Prostate gland (tissue), 2 donors: ENCODE data around the gene CRAT. TPM values are rescaled to one million over a fixed set of nuclear protein-coding genes. Genes with fewer than 3 reads are reported as not detected.

Source experiments
- DNase-seq: peaks from one replicate; pipeline ENCODE4 v3.0.0-alpha.2; 2019; ENCODE audit warnings: low spot score
- H3K27ac ChIP-seq, 2 donors: fragments of 200-600 bp; sonication (generic); 2 replicates each; pipeline ENCODE4 v1.5.1; 2017 to 2019
- H3K27me3 ChIP-seq: fragments of 200-600 bp; sonication (generic); replicated peaks from 2 replicates; pipeline ENCODE4 v1.5.1; 2019; ENCODE audit not compliant: insufficient read depth
- H3K36me3 ChIP-seq, 2 donors: fragments of 200-600 bp; sonication (generic); 1 replicate in 1 of 2; 2 replicates in 1 of 2; pipeline versions ENCODE4 v1.5.1 to v1.8.1; 2017 to 2019
- H3K4me1 ChIP-seq: fragments of 200-600 bp; sonication (generic); replicated peaks from 2 replicates; pipeline ENCODE4 v1.5.1; 2019
- H3K4me3 ChIP-seq, 2 donors: fragments of 200-600 bp; sonication (generic); 2 replicates each; pipeline ENCODE4 v1.5.1; 2017 to 2019
- H3K9me3 ChIP-seq: fragments of 200-600 bp; sonication (generic); 2 replicates; pipeline ENCODE4 v1.5.1; 2017
- CTCF ChIP-seq, 4 experiments: fragments of 200-600 bp in 2 of 4; fragments of 450-650 bp in 2 of 4; sonication (generic) in 2 of 4; IDR thresholded peaks; 1 replicate in 3 of 4; 2 replicates in 1 of 4; pipeline ENCODE4 v1.5.1; 2016 to 2019; ENCODE audit warnings: antibody characterized with exemption in 4 of 4, mild to moderate bottlenecking in 2 of 4, moderate library complexity in 2 of 4
- POLR2A ChIP-seq: fragments of 450-650 bp; IDR thresholded peaks from one replicate; pipeline ENCODE4 v1.6.1; 2016; ENCODE audit warnings: antibody characterized with exemption, mild to moderate bottlenecking
- POLR2AphosphoS5 ChIP-seq: sonication (generic); formaldehyde crosslinking; IDR thresholded peaks from one replicate; pipeline ENCODE4 v1.6.1; 2017; ENCODE audit warnings: antibody characterized with exemption
- WGBS: methylation state at CpG from one replicate; pipeline ENCODE4 v1.1.5; 2018; 5-methylcytosine and 5-hydroxymethylcytosine counted together
- intact Hi-C: fragments of 100-400 bp; cut with DNase I; formaldehyde crosslinking; loops from one replicate; pipeline ENCODE4 v1.14.2; 2022
- total RNA-seq, 2 donors: library from RNA; depleted of rRNA; stranded (reverse); fragments of >200 nt; gene quantifications; one replicate each; pipeline ENCODE4 v1.1.0, GENCODE V29; 2016

Gene CRAT
- total RNA-seq, 2 donors from 2014 or later = 59.8 to 98.3 TPM

DNA sequence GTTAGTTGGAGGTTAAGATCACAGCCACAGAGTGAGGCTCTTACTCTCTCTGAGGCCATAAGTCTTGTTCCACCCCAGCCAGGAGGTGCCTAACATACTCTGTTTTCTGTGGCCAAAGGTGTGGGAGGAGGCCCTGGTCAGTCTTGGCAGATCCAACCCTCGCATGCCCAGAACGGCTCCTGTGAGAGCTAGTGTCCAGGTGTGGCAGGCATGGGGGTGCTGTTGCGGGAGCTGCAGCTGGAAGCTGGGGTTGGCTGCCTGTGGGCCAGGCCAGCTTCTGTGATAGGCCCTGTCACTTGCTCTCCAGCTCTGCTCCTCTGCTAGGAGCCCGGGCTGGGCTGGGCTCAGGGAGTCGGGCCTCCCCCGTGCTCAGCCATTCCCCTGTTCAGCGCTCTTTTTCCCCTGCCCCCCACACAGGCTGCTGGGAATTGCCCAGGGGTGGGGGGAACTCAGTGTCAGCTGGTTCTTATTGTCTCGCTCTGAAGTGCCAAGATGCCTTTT is 35.9 kb upstream of the CRAT start:
- no peaks in the 10 kb centered on the region for H3K27me3 ChIP-seq
- DNase-seq = no peak
- no peaks in the 10 kb centered on the region for H3K9me3 ChIP-seq
- H3K27ac ChIP-seq = peak overlapping the region; percentile 46 to 74
- no peak for TF ChIP-seq POLR2A
- no peak for TF ChIP-seq POLR2AphosphoS5
- TF ChIP-seq CTCF (IDR thresholded peaks at IDR 0.05) = no peak
- no peak overlapping the region for H3K4me3 ChIP-seq
- intact Hi-C loops = loop anchor here (2.0 kb wide), 1 partner anchor 22 kb away; no protein-coding TSS in a partner anchor
- peaks cover 4 to 6% of the 10 kb centered on the region in 2 donors for H3K36me3 ChIP-seq
- peaks cover 44% of the 10 kb centered on the region for H3K4me1 ChIP-seq
- 34% methylated on average over 7 of the region's 8 CpGs for WGBS

DNA sequence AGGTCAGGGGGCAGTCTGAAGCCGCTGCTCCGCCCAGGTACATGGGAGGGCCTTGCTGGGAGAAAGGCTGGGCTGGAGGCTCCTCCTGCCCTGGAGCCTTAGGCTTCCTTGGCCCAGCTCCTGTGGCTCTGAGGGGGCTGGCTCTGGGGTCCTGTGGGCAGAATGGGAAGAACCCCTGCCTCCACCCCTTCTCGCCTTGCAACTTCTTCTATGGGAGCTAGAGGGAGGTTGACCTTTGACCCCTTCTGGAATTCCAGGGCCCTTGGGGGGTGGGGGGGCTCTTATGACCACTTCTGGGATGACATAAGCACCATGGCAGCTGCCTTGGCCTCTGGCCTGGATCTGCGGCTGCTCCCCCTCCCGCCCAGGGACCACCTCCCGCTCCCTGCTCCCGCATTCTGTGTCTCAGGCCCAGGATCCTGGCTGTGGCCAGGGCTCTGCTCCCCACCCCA is 35.3 kb upstream of the CRAT start:
- peaks cover 50% of the 10 kb centered on the region for H3K4me1 ChIP-seq
- intact Hi-C loops = loop anchor here (2.0 kb wide), 1 partner anchor 23 kb away; no protein-coding TSS in a partner anchor

DNA sequence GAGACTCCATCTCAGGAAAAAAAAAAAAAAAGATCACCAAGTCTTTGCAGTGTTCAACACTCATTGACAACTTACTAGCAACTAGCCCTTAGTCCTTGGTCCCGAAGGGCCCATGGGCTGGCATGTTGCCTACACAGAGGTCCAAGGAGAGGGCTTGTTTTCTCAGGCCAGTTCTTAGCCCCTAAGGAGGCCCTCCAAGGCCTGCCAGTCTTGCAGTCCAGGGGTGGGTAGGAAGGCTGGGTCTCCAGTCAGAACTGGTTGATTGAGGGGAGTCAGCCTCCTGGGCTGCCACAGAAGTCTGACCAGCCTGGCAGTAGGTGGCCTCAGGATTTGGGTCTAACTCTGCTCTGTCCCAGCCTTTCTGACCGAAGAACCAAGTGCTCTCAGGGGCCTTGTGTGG is 34.7 kb upstream of the CRAT start:
- WGBS = 62% methylated on average over 2 of the region's 2 CpGs
- Histone ChIP-seq H3K4me1 (peaks cover 50% of the 10 kb centered on the region), H3K36me3 (peaks cover 4 to 6% of the 10 kb centered on the region in 2 donors), H3K4me3 (no peak overlapping the region), H3K27me3 (no peaks in the 10 kb centered on the region), H3K27ac (peak overlapping the region; percentile 46 to 74), H3K9me3 (no peaks in the 10 kb centered on the region)
- intact Hi-C loops = no loop called here
- TF ChIP-seq POLR2AphosphoS5 (no peak), CTCF (IDR thresholded peaks at IDR 0.05) (no peak), POLR2A (no peak)
- DNase-seq = no peak

More for the DNA sequence above, 35.3 kb upstream of the CRAT start:
- Histone ChIP-seq H3K27ac (peak overlapping the region; percentile 46 to 74), H3K36me3 (peaks cover 4 to 6% of the 10 kb centered on the region in 2 donors), H3K9me3 (no peaks in the 10 kb centered on the region), H3K27me3 (no peaks in the 10 kb centered on the region), H3K4me3 (no peak overlapping the region)
- TF ChIP-seq POLR2AphosphoS5 (no peak), POLR2A (no peak), CTCF (IDR thresholded peaks at IDR 0.05) (no peak)
- 68% methylated on average over 7 of the region's 7 CpGs for WGBS
- DNase-seq = no peak

DNA sequence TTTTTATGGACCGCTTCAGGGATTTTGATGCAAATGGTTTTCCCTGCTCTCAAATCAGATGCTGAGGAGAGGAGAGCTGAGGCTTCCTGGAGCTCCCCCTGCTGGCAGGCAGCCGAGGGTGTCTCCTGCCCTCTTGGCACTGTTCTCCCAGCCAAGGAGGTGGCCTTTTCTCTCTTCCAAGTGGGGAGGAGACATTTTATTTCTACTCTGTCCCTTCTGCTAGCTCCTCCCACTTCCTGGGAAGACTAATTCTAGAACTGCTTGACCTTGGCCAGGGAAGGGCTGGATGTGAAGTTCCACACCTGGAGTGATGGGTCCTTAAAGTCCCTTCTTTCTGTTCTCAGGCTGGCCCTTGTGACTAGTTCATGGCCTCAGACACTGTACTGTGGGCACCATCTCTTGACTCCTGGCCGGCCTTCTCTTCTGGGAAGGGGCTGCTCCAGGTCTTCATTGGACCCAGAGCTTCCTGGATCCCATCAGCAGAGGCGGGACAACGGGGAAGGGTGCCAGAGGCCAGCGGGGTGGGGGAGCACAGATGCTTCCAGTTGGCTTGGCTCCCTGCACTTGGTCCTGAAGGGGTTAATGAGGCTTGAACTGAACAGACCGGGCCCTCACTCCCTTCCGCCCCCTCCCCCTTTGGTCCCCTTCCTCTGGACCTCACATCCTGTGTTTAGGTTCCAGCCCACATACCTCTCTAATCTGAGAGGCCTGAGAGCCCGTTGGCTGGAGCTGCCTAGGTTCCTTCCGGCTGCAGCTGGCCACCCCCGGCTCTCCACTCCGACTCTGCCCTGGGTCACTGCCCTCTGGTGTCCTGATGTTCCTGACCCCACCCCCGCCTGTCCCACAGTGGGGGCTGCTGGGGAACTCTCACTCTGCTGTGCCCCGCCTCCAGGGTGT is 32.7 kb upstream of the CRAT start:
- H3K4me3 ChIP-seq = no peak overlapping the region
- peaks cover 50% of the 10 kb centered on the region for H3K4me1 ChIP-seq
- H3K9me3 ChIP-seq = no peaks in the 10 kb centered on the region
- no peaks in the 10 kb centered on the region for H3K27me3 ChIP-seq
- DNase-seq = peak; percentile 85
- TF ChIP-seq CTCF (IDR thresholded peaks at IDR 0.05) = peak; percentile 77 to 88 (median 82)
- peak; percentile 85 for TF ChIP-seq POLR2AphosphoS5
- TF ChIP-seq POLR2A = peak; percentile 66
- H3K36me3 ChIP-seq = peaks cover 0 to 6% of the 10 kb centered on the region in 2 donors
- intact Hi-C loops = loop anchor here (5.0 kb wide), 1 partner anchor 354 kb away; no protein-coding TSS in a partner anchor
- peak overlapping the region; percentile 99 for H3K27ac ChIP-seq
- 41% methylated on average over 13 of the region's 14 CpGs for WGBS
